ENCODE data around the gene UBXN2A. TPM values are rescaled to one million over a fixed set of nuclear protein-coding genes. Genes with fewer than 3 reads are reported as not detected.

Gene UBXN2A
- total and polyA plus RNA-seq, 10 of the 15 experiments (the other 5 are each of a cell fraction or from before 2014, with no cell fraction given) = 3.7 to 23.5 (median 14.6) TPM

GRCh38 chr2:23939987-23940717, at the start of gene UBXN2A (continued):
- TF ChIP-seq ZNF592 (IDR thresholded peaks at IDR 0.05) = no peak
- TF ChIP-seq ATF7 (IDR thresholded peaks at IDR 0.05; ENCODE audit: low read depth) = no peak
- TF ChIP-seq MEF2B (IDR thresholded peaks at IDR 0.05; ENCODE audit: partially characterized antibody, poor library complexity, severe bottlenecking) = no peak
- peak; percentile 99 for TF ChIP-seq LARP7 (IDR thresholded peaks at IDR 0.05)
- no peak for TF ChIP-seq MAX (IDR thresholded peaks at IDR 0.05; ENCODE audit: low read depth, low read length)
- TF ChIP-seq HDAC2 (IDR thresholded peaks at IDR 0.05) = no peak
- TF ChIP-seq CREB1 (IDR thresholded peaks at IDR 0.05; ENCODE audit: low read depth) = no peak; the same call in 1 of the 2 replicates
- TF ChIP-seq ATF3 (IDR thresholded peaks at IDR 0.05; ENCODE audit: borderline replicate concordance, extremely low read depth, low read depth, low read length) = no peak
- 0 out of 2 replicates have a peak, but pooled peaks have one; percentile 37 for TF ChIP-seq TCF3 (IDR thresholded peaks at IDR 0.05; ENCODE audit: borderline replicate concordance, insufficient read depth, low read depth, low read length)
- no peak for TF ChIP-seq HDAC6 (IDR thresholded peaks at IDR 0.05; ENCODE audit: unreplicated experiment)
- TF ChIP-seq PBX3 (IDR thresholded peaks at IDR 0.05; ENCODE audit: insufficient replicate concordance, low read depth, low read length) = no peak
- TF ChIP-seq FOXK2 (IDR thresholded peaks at IDR 0.05) = no peak
- TF ChIP-seq STAT3 (IDR thresholded peaks at IDR 0.05; ENCODE audit: low read depth, low read length) = no peak
- 0 out of 2 replicates have a peak, but pooled peaks have one; percentile 15 for TF ChIP-seq RELB (IDR thresholded peaks at IDR 0.05; ENCODE audit: low read depth)
- no peak for TF ChIP-seq CREM (IDR thresholded peaks at IDR 0.05; ENCODE audit: low read depth)
- no peak for TF ChIP-seq MYC (IDR thresholded peaks at IDR 0.05; ENCODE audit: insufficient read depth, insufficient read length, insufficient replicate concordance, low read length, severe bottlenecking)
- TF ChIP-seq CEBPB (IDR thresholded peaks at IDR 0.05; ENCODE audit: borderline replicate concordance in 1 of 2, low read depth in 2 of 2, low read length in 2 of 2) = no peak
- TF ChIP-seq ELK1 (IDR thresholded peaks at IDR 0.05; ENCODE audit: low read depth, low read length) = no peak
